Stimulated activated CD4-positive, alpha-beta T cell treated with anti-CD3 and anti-CD28 coated beads, Interleukin-12 subunit alpha, Interleukin-12 subunit beta, amount 100 ng/mL, for 48 hours (primary cell): ENCODE measurements around the gene CDY1B.
"Not testable (repeated sequence)": the region's sequence is repeated elsewhere in the genome, so short reads cannot be mapped to it uniquely, and the experiment has no call there.

Experiments
- DNase-seq, 3 donors: peaks; one replicate each; pipeline ENCODE4 v3.0.0-alpha.2; 2020; ENCODE audit warnings: low read depth in 2 of 3, low spot score in 1 of 3

Gene CDY1B, protein sequence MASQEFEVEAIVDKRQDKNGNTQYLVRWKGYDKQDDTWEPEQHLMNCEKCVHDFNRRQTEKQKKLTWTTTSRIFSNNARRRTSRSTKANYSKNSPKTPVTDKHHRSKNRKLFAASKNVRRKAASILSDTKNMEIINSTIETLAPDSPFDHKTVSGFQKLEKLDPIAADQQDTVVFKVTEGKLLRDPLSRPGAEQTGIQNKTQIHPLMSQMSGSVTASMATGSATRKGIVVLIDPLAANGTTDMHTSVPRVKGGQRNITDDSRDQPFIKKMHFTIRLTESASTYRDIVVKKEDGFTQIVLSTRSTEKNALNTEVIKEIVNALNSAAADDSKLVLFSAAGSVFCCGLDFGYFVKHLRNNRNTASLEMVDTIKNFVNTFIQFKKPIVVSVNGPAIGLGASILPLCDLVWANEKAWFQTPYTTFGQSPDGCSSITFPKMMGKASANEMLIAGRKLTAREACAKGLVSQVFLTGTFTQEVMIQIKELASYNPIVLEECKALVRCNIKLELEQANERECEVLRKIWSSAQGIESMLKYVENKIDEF

DNA sequence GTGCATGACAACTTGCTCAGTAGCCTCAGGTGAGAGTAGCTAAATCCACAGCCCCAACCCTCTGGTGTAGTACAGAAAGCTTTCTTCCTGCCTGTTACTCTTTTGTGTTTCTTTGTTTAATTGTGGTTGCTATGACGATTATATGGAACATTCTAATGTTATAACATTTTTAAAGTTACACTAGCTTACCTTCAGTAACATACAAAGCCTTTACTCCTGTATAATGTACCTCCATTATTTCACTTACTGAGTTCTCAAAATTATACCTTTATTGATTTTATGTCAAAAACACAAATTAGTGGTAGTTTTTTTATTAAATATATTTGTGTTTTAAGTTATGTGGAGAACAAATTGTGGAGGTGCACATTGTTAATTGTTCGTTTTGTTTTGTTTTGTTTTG is at the start of gene CDY1B:
Gene CDY1B (minus strand): TSS at position 101 of the 400 bp plus-strand sequence. CDS start 331 bp downstream, outside the sequence.
- DNase-seq: not testable (repeated sequence)

- DNase-seq: not testable (repeated sequence)
These were observed 1.7 kb upstream of the CDY1B start for GRCh38 chrY:24049525-24049924.

GRCh38 chrY:24043209-24043608 is 4.6 kb downstream of the CDY1B start:
- not testable (repeated sequence) for DNase-seq

DNA sequence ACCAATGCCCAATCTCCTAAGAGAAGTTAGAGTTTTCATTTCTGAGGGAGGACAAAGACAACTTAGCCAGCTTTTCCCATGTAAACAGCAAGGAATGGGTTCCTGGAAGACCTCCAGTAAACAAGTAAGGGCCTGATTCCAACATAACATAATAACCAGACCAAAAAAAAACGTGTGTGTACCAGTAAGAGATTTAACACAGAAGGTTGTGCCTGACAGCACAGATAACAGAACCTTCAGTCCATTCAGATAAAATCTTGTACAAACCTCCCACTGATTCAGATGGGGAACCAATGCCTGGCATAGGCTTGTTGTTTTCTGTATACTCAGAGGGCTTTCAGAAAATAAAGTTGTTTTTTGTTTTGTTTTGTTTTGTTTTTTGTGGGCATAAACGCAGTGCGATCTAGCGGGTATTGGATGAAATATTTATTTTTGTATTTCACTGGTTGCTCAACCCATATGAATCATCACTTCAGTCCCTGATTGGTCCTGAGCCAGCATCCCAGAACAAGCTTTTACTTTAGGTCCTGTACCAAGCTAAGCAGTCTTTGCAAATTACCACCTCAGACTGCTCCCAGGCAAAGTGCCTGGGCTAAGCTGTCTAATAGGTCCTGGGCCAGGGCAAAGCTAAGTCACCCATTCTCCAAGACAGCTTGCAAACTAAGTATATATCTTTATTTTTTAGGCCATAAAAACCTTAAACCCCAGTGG is 8.7 kb downstream of the CDY1B start:
- DNase-seq: not testable (repeated sequence)

GRCh38 chrY:24026212-24027103 is 21.4 kb downstream of the CDY1B start:
- not testable (repeated sequence) for DNase-seq
